GM19455 (cell line): ENCODE measurements around the gene PIK3R1.
A peak's percentile ranks its signal among the peaks of the same experiment; 100 is the strongest.

Experiments
- ATAC-seq: cut with Tn5 transposase; IDR thresholded peaks from one replicate; pipeline ENCODE4 v1.9.1; 2021; ENCODE audit not compliant: unreplicated experiment

PIK3R1 gene

DNA sequence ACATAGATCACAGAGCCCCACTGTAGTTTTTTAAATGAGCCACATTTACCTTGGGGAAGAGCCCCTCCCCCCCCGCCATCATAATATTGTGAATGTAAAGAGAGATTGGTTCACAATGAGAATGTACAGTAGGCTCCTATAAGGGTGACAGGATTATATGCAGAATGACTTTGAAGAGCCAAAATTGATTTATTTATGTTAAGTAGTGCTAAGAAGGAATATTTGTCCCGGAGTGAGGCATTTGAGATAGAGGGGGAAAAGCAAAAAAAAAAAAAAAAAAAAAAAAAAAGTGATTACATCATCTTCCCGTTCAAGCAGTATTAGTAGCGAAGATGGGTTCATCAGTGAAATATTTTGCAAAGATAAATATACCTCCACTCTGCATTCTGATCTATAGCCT, 73.9 kb downstream of the PIK3R1 start:
- ATAC-seq, result no peak

DNA sequence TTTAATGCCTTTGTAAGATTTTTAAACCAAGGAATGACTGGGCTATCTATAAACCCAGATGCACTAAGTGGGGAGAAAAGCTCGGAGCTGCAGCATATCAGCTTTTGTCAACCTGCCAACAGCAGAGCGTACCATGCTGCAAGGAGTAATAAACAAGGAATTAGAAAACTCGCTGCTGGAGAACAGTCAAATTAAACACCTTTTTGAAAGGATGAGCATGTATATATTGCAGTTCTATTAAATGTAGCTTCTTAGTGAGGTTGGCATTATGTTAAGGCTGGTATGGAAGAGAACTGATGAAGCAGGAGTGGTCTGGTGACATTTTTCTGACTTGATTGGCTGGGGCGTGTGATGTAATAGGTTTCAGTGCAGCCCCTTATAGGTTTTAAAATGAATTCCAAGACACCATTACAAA, 74.7 kb downstream of the PIK3R1 start:
- no peak for ATAC-seq

DNA sequence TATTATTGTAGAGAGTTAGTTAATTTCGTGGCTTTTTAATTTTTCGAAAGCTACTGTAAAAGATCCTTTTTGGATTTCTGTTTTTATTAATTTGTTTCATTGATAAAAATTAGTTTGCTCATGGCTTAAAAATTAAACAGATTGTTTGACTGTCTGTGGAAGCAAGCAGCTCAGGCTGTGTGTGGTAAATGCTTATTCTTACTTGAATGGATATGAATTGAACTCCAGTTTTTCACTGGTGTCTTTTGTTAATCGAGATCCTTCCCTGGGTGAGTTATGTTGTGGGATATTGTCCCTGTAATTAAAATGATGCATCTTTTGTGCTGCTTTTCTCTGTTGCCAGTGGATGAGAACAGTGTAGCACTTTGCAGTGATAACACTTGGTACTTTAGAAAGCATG, 75.3 kb downstream of the PIK3R1 start:
- no peak for ATAC-seq

DNA sequence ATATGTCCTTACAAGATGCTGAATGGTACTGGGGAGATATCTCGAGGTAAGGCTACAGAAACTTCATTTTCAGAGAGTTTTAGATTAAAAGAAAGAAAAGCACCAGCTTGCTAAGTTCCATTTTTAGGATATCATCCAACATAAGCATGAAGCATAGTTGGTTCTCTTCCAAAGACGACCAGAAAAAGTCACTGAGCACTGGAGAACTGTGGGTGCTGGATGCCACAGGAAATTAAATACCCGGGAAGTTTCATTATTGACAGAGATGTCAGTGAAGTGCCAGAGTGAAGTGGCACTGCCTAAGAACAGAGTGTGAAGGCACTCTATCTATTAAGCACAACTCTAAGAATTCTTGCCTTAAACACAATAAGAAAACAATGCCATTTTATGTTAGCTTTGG, 76.8 kb downstream of the PIK3R1 start:
- no peak for ATAC-seq

DNA sequence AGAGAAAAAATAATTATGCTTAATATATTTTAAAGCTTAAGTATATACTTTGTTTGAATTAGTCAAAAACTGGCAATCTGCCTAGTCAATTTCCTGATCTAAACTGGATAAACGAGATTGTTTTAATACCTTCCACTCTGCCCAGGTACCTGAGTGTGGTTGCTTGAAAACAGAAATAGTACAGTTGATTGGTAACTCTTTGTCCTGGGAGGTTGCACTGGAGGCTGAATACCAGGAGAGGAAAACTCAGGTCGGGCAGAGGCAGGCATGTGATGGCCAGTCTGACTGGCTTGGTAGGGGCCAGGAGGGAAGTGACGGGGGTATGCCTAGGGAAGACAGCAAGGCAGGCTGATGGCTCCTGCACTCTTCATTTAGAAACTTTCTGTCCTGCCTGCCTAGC, 80.2 kb downstream of the PIK3R1 start:
- ATAC-seq, result no peak

DNA sequence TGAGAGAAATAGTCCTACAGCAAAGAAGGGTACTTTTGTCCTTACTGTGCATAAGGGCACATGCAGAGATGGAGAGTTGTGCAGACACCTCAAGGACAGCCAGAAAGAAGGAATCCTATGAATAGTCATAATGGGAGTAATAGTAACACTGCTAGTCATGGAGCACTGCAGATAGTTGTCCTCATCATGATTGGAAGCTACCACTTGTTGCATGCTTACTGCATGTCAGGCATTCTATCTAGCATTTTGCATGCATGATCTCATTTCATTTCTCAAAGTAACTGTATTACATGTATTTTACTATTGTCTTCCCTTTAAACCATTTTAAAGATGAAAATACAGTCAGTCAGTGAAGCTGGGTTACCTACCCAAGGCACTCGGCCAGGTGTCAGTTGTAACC, 81.3 kb downstream of the PIK3R1 start:
- no peak for ATAC-seq

DNA sequence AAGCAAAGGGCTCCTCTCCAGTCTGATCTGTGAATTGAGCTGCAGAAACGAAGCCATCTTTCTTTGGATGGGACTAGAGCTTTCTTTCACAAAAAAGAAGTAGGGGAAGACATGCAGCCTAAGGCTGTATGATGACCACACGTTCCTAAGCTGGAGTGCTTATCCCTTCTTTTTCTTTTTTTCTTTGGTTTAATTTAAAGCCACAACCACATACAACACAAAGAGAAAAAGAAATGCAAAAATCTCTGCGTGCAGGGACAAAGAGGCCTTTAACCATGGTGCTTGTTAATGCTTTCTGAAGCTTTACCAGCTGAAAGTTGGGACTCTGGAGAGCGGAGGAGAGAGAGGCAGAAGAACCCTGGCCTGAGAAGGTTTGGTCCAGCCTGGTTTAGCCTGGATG, 82.1 kb downstream of the PIK3R1 start:
- no peak for ATAC-seq

DNA sequence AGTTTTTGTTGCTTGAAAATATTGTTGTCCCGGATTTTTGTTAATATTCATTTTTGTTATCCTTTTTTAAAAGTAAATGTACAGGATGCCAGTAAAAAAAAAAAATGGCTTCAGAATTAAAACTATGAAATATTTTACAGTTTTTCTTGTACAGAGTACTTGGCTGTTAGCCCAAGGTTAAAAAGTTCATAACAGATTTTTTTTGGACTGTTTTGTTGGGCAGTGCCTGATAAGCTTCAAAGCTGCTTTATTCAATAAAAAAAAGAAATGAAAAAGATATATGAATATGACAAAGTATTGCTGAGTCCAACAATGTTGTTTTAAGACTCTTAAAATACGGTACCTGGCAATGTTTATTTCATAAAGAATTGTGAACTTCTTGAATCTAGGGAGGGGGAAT, 82.9 kb downstream of the PIK3R1 start:
- no peak for ATAC-seq

DNA sequence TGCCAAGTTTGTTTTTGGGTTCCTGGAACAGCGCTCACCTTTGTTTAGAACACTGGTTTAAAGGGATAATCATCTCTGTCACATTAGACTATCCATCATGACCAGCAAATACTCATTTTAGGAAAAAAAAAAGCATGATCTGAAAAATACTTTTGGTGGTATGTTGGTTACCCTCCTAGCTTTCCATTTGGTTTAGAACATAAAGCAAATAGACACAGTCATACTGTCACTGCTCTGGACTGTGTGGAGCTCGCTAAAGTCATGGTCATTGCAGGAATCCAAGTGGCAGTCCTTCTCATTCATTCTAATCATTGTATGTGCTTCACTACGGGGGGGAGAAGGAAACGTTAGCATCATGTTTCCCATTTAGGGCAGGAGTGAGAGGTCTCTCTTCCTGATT, 83.5 kb downstream of the PIK3R1 start:
- no peak for ATAC-seq

DNA sequence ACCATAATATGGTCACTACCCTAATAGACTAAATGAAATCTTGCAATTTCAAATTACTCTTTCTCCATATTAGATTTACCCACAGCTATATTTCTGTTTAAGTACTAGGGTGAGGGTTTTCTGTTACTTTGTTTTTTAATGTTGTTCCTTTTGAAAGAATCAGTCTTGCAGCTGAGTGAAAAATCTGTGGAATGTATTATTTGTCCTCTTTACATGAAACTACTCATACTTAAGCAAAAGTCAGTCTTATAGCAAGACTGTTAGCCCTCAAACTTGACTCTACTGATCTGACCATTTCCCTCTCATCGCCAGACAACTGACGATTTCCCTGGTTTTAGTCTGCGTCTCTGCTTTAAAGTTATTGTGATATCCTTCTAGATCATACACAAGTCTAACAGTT, 84.0 kb downstream of the PIK3R1 start:
- no peak for ATAC-seq

DNA sequence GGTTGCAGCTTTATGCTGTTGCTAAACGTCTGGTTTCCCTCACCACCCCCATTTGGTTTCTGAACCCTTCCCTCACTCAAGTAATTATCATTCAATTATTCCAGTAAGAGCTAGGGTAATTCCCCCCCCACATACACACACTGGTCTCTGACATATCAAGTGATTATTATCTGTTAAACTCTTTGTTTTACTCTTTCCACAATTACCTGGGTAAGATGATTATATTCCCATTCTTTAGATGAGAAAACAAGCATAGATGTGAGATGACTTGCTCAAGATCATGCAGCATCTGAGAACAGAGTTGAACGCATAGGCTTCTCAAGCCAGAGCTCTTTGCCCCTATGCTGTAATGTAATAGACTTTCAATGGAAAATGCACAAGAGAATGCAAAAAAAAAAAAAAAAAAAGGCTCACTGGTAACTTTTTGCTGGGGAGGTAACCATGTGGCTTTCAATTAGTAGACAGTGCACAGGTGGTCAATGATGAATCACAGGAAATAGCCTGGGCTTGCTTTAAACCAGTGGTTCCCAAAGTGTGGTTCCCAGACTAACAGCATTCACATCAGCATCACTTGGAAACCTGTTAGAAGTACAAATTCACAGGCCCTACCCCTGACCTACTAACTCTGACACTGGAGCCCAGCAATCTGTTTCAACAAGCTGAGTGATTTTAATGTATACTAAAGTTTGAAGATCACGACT, 87.6 kb downstream of the PIK3R1 start:
- no peak for ATAC-seq

DNA sequence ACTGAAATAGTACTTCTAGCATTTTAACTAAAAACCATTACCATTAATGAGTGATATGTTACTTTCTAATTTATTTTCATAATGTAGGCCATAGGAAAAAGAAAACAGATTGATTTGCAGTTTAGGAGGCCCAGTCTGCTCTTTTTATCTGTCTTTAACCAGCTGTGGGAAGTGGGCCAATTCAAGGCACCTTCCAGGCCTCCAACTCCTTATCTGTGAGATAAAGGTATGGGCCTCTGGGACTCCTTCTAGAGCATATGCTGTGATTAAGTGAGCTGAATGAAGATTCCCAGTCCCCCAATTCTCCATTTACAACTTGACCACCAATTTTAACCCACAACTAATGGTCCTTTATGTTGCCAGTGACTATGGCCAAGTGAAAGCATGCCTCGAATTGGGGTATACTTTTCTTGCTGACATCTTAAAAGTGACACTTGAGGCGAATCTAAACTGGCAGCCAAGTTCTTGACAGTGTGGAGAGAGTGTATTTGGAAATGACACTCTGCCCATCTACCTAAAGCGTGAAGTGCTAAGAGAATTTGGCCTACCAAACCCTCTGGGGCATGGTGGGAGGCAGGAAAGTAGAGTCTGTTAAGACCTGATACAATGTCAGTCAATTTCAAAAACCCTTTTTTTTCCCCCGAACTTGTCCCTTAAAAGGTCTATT, 88.3 kb downstream of the PIK3R1 start:
- no peak for ATAC-seq

DNA sequence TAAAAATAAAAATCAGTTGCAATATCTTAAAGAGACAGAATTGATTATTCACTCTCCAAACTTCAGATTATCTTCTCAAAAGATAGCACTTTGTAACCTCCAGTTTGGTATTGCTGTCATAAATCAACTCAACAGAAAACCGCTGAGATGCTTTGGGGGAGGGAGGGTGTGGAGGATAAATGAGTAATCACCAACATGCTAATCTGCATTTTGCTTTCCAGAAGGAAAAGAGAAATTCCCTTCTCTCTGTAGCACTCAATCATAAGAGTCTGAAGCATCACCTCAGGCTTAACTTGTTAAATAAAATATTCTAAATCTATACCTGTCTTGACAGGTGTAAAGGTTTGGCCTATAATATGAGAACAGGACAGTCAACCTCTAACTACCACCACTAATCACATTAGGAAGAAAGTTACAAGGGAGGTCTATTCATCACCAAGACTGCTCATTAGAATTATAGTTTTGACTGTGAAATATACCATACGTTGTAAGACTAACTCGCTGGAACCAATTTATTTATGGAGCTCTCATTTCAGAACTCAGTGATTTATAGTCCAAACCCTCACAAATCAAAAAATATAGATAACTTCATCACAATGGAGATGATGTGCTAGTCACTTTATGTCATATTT, 89.0 kb downstream of the PIK3R1 start:
- ATAC-seq, result no peak

DNA sequence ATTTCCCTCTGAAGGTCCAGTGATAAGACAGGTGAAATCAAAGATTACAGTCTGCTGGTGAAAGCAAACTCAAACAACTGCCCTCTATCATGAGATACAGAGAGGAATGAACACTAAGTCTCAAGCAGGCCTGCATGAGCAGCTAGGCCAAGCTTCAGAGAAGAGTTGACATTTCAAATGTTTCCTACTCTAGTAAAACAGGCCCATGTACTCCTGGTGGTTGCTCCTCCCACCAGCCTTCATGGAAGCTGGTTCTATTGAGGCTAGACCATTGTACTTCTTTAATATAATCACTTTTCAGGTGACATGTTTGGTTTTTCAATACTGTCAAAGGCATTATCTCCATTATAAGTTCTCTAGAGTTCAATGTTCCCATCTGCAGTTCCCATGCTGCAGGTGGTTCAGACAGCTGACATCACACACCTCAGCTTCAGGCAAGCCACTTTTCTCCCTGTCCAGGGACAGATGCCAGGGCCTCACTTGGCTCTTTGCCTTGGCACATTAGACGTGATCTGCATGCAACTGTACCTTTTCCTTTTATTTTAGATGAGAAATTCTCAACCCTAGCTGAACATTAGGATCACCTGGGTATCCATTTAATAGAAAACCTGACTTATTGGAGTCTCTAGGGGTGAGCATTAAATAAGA, 89.8 kb downstream of the PIK3R1 start:
- no peak for ATAC-seq

DNA sequence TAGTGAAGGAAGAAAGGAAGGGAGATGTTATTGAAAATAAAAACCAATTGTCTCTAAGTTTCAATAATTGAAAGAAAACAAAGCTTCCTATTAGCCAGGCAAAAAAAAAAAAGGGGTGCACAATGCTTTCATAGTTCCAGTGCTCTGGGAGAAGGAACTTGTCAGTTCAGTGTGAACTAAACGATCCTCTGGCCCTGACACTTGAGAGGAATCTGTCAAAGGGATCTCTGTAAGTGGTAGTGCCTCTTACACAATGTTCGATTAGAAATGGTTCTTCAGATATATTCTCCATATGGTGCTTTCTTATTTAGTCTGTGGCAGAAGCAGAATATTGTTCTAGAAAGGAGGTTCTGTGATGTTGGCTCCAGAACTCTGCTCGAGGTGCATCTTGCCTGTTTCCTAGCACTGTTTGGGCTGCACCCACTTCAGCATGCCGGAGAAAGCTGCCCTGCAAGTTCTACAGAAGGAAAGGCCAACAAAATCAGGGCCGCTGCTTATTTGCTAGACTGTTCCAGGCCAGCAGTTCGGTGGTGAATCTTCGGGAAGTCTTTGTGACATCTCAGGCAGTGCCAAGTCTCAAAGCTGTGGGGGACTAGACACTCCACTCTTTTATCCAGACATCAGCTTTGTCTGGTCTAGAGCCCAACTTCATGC, 90.9 kb downstream of the PIK3R1 start:
- no peak for ATAC-seq

DNA sequence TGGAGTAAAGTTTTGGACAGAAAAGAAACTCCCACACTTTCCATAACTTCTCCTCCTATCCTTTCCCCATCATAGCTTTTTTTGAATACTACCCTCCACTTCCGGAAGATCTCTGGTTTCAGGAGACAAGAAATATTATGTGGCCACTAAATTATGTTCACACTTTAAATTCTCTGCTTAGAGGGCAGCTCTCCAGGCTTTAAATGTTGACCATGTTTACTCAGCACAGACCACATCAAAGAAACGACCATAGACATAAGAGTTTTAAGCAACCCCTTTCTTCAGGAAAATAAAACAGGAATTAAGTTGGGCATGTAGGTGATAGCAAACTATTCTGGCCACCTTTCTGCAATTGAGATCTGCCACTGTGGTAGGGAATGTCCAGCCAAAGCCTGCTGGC, 97.8 kb downstream of the PIK3R1 start:
- no peak for ATAC-seq

DNA sequence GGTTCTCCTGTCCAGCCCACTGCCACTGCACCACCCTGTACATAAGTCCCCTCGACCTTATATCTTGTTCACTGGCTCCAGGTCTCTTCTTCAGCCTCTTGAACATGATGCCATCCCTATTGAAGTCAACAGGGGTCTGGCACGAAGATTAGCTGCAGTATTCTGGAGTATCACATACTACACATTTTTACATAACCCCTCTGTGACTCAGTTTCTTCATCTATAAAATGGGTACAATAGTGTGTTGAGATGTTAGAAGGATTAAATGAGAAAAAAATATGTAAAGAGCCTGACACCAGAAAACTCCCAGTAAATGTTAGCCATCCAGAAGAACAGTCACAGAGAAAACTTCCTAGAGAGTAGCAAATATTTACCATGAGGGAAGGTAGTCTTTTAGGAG, 98.9 kb downstream of the PIK3R1 start:
- ATAC-seq, result no peak

DNA sequence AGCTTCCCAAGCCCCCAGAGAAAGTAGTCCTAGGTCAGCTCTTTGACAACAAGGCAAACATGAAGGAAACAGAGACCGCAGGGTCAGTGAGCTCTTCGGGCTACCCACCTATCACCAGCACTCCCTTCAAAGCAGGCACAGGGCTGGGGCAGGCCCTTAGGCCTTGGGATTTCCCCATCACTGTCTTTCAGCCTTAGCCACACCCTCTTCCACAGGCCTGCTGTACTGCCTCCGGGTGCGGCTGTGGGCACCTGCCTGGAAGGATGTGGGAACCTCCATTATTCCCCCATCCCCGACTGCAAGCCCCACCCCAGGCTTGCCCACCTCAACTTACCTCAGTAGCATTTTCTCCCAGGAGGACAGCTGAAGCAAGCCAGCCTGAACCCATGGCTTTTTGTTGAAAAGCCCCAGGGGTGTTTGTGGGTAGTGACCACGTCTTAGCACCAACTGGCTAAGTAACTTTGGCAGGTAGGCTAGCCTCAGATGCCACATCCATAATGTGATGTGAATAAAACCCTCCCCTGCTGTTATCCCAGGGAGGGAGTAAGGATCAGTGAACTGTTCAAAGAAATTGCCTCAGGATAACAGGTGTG, 100.2 kb downstream of the PIK3R1 start:
- ATAC-seq, result peak; percentile 91

DNA sequence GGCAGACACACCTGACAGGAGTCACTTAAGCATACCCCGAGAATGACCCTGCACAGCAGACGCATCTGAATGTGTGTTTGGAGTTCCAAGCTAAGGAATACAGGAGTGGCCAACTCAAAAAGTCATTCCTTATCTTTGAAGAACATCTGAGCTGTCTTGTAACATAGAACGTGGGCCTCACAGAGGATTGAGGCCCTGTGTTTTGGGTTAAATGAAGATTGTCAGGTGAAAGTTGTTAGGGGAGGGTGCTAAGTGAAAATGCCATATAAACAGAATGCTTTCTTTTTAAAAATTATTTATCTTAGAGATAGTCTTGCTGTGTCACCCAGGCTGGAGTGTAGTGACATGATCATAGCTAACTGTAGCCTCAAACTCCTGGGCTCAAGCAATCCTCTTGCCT, 100.9 kb downstream of the PIK3R1 start:
- ATAC-seq, result no peak

DNA sequence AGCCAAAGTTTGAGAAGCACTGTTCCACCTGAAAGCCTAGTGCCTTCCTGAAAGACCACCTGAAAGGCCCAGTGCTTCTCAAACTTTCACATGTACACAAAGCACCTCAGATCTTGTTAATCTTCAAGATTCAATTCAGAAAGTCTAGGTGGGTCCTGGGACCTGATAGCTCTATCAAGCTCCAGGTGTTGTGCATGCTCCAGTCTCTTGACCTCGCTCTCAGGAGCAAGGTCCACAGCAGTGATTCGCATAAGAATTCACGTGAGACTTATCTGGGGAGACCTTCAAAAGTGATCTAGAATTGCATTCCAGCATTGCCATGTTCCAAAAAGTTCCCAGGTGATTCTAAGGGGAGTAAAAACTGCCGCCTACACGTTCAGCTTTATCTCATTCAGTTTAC, 102.1 kb downstream of the PIK3R1 start:
- ATAC-seq, result no peak
